Measurements from ENCODE around the gene GALK2.
A peak's percentile ranks its signal among the peaks of the same experiment; 100 is the strongest.

The GALK2 gene

DNA sequence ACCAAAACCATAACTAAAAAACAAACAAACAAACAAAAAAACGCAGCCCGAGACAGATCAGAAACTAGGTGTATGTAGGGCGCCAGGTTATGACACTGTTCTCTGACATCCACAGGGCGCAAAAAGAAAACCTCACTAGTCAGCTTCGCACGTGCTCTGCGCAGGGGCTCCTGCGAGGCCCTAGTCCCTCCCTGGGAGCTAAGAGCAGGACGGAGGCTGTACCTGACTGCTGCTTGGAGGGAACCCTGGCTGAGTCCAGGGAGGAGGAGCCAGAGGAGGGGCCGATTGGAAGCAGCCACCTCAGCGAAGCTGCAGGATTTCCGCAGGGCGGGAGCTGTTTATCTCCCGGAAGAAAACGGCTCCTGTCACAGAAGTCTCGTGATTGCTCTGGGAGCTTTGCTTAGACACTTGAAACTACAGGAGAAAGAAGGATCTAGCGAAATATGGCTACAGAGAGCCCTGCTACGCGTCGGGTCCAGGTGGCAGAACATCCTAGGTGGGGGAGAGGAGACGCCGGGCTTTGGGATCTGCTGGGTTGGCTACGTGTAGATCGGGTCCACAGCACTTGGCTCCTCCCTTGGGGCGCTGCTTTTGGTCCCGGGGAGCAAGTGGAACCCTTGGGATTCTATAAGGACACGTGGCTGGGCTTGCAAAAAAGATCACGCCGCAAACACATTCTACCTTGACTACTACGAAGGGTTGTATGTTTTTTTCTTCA lies at the start of gene GALK2:
Gene GALK2 (plus strand): TSS at position 368 of the 718 bp plus-strand sequence. CDS start 76 bp downstream, at position 444.
- DNase-seq, result peak; percentile 83

DNA sequence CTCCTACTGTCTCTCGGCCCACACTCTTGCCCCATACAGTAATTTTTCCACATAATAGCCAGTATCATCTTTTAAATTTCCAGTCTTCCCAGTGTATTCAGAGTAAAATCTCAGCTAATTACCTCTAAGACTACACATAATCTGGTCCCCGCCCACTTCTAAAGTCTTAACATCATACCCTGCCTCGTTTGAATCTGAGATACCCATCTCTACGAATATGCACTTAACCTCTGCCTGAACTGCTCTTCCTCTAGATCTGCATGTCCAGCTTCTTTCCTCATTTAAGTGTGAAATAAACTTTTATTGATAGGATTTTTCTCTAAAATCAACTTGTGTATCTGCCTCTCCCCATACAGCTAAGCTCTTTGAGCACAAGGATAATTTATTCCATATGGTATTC lies 49.2 kb upstream of the GALK2 start:
- DNase-seq, result no peak

DNA sequence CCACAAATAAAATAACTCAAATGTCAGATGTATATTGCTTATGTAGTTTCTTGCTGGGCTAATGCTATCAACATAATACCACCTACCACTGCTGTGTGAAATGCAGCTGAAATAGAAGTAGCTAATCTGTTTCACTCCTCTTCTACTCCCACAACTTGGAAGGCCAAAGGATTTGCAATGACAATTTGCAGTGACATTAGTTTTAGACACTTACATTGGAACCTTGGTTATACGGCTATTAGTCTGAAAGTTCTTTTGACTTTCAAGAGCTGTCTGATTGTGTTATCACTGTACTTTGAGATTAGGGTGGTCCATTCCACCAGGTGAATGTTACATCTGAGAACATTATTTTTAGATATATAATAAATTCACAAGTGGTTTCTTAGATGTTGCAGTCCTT lies 48.1 kb upstream of the GALK2 start:
- no peak for DNase-seq

DNA sequence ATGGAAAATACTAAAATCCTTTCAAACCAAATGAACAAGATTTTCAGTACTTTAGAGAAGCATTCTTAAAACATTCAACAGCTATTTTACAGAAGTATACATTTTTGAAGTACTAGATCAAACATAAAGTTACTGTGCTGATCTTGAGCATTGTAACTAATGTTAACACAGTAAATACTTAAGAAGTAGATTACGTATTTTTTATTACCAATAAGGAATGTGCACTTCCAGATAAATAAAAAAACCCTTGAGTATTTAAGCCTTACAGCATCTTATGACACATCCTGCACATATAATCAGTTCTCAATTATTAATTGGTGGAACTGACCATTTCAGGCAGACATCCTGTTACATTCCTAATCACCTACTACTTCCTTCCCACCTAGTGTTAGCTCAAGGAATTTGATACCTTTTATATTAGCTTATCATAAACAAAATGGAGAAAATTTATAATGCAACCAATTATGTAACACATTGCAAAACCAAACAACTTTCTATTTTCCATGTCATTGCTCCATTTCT lies 47.4 kb upstream of the GALK2 start:
- no peak for DNase-seq

DNA sequence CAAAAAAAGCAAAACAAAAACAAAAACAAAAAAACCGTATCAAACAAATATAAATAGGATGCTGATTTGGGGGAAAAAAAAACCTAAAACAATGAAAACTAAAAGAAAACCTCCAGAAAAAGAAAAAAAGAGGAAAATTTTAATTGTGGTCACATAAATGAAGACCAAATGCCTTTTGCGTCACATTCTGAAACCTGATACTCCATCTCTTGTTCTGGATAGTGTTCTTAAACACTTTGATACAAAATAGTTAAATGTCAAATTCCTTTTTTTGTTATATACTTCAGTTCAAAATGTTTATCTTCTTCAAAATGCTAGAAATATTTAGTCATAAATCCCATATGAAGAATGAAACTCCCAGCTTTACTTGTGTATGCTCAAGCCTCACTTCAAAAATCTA lies 45.7 kb upstream of the GALK2 start:
- DNase-seq, result no peak

- DNase-seq, result no peak
Observed at GRCh38 chr15:49131403-49131802, 38.6 kb upstream of the GALK2 start.

DNA sequence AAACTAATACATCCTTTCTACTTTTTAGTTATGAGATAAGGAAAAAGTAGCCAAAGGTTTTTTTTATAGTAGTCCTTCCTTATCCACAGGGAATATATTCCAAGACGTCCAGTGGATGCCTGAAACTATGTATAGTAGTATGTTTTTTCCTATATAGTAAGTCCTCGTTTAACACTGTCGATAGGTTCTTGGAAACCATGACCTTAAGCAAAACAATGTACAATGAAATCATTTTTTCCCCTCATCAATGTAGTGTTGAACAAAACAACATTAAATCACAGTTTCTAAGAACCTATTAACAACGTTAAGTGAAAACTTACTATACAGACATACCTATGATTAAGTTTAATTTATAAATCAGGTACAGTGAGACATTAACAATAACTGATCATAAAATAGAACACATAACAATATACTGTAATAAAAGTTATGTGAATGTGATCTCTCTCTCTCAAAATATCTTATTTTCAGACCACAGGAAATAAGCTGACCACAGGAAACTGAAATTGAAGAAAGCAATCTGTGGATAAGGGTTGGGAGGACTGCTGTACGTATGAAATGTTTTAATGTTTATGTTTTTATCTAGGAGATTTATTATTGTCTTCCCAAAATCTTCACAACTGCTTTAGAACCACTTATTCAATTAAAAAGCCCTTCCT lies 35.2 kb upstream of the GALK2 start:
- no peak for DNase-seq

DNA sequence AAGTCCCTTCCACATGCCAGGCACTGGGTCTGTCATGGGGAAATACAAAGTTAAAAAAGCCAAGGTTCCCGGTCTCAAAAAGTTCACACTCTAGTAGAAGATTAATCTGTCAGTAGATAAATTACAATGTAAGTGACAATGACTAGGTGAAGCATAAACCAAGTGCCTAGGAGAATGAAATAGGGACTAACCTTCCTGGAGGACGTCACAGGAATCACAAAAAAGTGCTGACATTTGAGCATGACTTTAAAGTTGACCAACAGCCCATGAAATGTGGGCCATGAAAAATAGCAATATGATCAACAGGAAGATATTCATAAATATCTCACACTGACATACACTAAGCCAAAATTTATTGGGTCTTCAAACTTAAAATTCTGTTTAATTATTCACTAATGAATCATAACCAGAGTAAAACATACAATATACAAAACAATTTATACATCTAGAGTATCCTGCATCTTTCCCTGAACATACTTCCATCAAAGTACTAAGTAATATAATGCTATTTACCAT lies 34.6 kb upstream of the GALK2 start:
- DNase-seq, result no peak

DNA sequence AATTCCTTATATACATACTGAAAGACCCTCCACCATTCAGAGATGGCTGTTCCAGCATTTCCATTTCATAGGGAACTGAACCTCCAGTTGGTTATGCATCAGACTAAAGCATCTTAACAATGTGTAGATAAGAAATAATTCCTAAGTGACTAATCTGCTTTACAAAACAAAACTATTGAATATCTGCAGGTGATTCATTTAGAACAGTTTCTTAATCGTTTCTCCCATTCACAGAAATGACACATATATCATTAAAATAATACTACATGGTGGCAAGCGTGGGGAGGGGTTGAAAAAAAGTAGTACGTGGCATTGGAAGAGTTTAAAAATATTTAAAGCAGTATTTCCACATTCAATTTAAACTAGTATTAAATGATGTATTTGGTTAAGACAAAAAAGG lies 34.1 kb upstream of the GALK2 start:
- no peak for DNase-seq

- DNase-seq, result no peak
Observed at GRCh38 chr15:49137861-49138260, 32.2 kb upstream of the GALK2 start.

DNA sequence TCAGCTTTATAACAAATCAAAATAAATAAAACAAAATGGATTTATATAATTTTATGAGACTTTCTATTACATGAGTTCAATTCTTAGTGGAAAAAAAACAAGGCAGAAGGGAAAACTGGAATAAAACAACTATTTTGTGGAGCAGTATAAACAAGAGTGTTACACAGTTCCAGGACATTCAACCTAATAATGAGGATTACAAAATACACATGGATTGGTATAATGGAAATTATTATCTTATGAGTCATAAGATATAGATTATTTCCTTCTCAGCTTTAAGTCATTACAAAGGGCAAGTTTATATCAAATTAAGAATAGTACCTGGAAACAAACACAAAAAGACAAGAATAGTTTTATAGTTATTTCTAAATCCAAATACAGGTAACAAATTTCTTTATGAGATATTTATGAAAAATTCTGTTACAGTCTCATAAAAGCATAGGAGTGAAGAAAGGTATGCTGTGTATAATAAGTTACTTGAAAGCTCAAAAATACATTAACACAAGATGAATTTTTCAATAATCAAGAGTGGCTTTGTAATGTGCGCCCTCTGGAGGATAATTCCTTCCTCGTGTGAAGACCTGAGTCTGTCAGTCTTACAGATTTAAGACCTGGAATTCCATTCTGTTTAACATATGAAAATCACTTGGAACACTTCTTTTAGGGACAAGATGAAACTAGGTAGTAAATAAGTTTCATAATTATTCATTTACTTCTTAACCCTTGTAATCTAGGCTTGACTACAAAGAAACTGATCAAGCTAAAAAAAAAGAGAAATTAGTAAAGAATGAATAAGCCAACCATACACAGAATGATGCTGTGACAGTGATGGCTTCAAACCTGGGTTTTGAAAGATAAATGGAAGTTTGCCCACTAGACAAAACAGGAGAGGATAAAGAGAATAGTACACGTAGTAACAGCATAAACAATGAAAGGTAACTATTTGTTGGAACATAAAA lies 24.1 kb upstream of the GALK2 start:
- no peak for DNase-seq

- no peak for DNase-seq
Observed at GRCh38 chr15:49148298-49148697, 21.7 kb upstream of the GALK2 start.

GRCh38 chr15:49148727-49149126 lies 21.3 kb upstream of the GALK2 start:
- no peak for DNase-seq

DNA sequence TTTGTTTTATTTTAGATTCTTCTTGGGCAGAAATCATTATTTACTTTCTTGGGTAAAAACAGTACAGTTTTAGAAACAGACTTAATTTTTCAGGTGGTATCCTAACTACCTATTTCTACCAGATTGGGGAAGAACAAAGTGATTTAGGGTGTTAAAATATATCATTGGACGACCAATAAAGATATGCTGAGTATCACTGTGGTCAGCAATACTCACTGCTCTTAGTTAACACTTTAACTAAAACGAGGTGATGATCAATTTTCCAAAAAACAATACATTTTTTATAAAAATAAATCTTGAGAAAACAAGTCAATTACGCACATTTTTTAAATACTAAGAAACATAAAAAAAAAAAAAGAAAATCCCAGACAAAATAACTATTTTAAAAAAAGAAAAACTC lies 18.2 kb upstream of the GALK2 start:
- DNase-seq, result no peak

- no peak for DNase-seq
Observed at GRCh38 chr15:49152552-49153312, 17.3 kb upstream of the GALK2 start.

DNA sequence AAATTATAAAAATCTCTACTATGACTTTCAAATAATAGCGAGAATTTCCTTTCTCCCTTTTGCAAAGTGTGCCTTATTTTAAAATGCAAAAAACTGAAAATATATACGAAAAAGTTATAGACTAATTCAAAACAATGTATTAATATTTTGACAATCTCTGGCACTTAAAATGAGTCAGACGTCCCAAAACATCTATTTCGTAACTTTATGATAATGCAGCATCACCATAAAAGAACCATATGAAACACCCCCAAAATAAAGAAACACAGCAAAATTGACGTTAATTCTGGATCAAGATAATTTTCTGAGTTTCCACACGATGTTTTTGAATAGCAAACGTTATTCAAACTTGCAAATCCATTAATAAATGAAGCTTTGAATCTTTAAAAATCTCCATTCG lies 15.7 kb upstream of the GALK2 start:
- no peak for DNase-seq

- DNase-seq, result no peak
Observed at GRCh38 chr15:49154799-49155109, 15.3 kb upstream of the GALK2 start.

- peak; percentile 93 for DNase-seq
Observed at GRCh38 chr15:49155110-49155833, 14.8 kb upstream of the GALK2 start, which contains the start of gene COPS2. Gene COPS2 (minus strand): TSS chr15:49155599. CDS start chr15:49155578, 21 bp downstream.

DNA sequence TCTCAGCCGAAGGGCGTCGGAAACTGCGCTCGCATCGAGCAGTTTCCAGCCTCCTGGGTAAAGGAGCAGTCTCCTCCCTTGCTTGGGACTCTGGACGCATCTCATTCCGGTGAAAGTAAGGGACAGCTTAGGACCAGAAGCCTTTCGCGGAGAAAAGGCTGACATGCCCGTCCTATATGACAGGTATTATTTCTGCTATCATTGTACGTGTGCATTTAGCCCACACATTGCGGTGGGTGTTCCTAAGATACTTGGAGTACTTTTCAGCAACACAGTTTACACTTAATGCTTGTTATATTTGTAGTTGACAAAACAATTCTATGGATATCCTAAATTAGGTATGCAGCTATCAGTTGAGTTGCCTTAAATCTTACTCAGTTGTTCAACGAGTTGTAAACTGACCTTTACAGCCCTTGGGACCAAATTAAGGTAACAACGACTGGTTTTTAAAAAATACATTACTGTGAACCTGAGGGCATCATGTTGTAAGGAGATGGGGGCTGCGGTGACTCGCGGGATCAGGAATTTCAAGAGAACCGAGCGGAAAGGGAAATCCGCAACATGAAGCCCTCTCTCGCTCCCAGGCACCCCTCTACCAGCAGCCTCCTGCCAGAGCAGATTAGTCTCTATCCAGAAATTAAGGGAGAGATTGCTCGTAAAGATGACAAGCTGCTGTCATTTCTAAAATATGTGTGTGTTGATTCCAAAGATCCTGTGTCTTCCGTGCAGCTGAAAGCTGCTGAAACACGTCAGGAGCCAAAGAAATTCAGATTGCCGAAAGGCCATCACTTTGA lies 14.0 kb upstream of the GALK2 start:
- peak; percentile 31 for DNase-seq

GRCh38 chr15:49163678-49164077 lies 6.4 kb upstream of the GALK2 start:
- no peak for DNase-seq

DNA sequence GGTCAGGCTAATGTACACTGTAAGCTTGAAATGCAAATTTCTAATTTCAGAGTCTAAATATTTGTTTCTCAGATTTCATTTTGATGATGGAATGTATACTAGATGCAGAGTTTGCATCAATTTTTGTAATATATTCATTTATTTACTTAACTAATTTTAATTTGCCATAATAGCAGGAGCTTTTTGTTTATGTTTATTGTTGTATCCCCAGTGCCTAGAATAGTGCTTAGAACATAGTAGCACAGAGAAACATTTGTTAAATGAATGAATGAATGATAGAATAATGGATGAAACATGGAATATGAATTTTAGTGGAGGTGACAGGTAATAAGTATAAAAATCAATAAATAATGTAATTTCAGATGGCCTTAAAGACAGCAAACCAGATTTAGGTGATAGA lies 5.2 kb upstream of the GALK2 start:
- DNase-seq, result no peak
